Middle frontal gyrus (tissue), 1 donor: ENCODE measurements around the gene TSBP1.

ENCODE experiments used
- DNase-seq: peaks from one replicate; pipeline ENCODE4 v3.0.0-alpha.2; 2015; ENCODE audit warnings: low spot score; ENCODE audit errors: extremely low spot score

The TSBP1 gene, protein sequence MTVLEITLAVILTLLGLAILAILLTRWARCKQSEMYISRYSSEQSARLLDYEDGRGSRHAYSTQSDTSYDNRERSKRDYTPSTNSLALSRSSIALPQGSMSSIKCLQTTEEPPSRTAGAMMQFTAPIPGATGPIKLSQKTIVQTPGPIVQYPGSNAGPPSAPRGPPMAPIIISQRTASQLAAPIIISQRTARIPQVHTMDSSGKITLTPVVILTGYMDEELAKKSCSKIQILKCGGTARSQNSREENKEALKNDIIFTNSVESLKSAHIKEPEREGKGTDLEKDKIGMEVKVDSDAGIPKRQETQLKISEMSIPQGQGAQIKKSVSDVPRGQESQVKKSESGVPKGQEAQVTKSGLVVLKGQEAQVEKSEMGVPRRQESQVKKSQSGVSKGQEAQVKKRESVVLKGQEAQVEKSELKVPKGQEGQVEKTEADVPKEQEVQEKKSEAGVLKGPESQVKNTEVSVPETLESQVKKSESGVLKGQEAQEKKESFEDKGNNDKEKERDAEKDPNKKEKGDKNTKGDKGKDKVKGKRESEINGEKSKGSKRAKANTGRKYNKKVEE

DNA sequence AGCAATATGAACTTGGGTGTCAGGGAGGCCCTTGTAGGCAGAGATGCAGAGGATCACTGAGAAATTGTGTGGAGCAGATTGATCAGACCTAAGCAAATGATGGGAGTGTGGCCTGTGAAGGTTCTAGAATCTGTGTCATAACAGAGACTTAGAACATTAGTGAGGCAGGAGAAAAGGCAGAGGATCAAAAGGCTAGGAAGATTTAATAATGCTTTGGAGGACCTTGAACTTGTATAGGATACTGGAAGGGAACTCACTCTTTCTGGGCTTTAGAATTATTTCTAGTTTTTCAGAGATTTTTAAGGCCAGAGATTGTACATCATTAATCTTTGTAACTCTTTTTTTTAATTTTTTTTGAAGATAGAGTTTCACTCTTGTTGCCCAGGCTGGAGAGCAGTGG lies at the start of gene TSBP1:
TSBP1 (minus strand) TSS at position 101 of the 400 bp plus-strand sequence. CDS start 197 bp downstream, outside the sequence.
- DNase-seq = no peak

GRCh38 chr6:32416036-32416435 lies 44.3 kb upstream of the TSBP1 start:
- no peak for DNase-seq

DNA sequence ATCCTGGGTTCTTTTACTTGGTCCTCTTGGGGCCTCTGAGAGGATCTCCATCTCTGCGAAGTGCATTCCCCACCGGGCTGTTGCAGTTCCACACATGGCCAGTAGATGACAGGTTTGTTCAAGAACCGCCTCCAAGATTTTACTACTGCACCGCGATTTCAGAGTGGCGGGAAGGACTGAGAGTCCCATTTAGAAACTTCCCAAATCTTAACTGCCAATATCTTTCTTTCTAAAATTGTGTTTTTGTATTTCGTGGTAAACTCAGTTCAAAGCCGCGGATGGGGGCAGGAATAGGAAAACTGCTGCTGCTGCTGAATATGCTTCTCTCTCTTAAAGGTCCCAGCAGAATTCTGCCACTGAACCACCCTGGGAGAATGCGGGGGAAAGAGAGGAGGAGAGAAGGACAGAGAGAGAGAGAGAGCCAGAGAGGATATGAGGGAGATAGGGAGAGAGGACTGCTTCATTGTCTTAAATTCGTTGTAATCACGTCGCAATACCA lies 43.9 kb upstream of the TSBP1 start:
- DNase-seq = peak; percentile 26

DNA sequence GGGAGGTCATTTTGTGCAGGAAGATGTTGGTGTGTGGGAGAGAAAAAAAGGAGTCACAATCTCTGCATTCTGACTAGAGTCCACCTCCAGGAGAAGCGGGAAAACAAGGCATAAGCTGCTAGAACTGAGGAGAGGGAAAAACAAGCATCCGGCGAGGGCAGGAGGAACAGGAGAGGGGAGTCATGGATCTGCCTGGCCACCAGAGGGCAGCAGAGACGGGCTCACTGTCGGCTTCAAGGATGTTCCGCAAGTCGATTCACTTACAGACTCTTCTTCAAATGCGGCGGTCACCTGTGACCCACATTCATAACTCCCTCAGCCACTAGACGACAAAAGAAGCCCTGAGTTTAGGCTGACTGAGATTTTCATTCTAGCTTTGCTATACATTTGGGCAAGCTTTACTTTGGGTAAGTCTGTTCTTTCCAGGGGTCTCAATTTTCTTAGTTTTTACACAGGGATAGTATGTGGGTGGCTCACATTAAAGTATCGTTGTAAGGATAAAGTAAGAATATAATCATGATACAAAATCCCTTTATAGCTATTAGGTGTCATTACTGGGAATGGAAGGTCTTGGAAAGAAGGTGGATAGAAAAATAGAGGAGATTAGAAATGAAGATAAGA lies 41.8 kb upstream of the TSBP1 start:
- DNase-seq = peak; percentile 31

- no peak for DNase-seq
Observed at GRCh38 chr6:32411566-32412327, 40.0 kb upstream of the TSBP1 start.

DNA sequence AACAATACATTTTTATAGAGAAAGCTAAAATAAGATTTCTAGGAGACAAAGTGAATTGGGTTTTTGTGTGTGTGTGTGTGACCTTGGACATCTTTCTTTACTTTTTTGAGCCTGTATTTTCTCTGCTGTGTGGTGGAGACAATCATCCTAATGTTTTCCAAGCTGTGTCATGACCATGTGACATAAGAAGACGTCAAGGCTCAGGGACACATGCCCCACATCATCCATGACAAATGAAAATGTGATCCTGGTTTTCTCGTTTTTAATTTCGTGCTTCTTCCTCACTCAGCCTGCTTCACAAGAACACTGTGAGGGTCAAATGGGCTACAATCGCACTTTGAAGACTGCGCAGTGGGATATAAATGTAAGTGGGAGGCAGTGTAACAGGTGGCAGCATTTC lies 39.2 kb upstream of the TSBP1 start:
- DNase-seq = no peak

DNA sequence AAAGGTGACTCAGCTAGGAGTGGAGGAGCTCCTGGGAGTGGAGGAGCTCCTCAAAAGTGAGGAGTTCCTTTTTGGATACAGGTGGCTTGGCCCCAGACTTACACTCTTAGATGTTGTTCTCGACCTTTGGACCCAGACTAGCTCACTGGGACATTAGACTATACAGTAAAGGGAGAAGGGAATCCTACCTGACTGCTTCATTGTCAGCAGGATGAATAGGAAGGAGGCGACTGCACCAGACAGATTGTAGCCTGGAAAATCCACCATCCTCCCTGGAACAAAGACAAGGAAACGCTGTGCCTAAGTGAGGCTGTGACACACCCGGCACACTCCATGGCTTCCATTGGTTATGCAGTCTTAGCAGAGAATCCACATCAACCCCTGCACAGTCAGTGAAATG lies 35.2 kb upstream of the TSBP1 start, which contains the start of gene BTNL2:
BTNL2 (minus strand) TSS at position 325 of the 400 bp plus-strand sequence; CDS start at position 267, 58 bp downstream.
- DNase-seq = no peak

GRCh38 chr6:32406197-32406596 lies 34.5 kb upstream of the TSBP1 start:
- DNase-seq = no peak

GRCh38 chr6:32405656-32406055 lies 34.0 kb upstream of the TSBP1 start:
- DNase-seq = no peak

GRCh38 chr6:32402812-32403211 lies 31.1 kb upstream of the TSBP1 start:
- DNase-seq = no peak

- no peak for DNase-seq
Observed at GRCh38 chr6:32401284-32401963, 29.7 kb upstream of the TSBP1 start.

- DNase-seq = no peak
Observed at GRCh38 chr6:32397252-32397920, 25.7 kb upstream of the TSBP1 start.

GRCh38 chr6:32396028-32396427 lies 24.3 kb upstream of the TSBP1 start:
- DNase-seq = no peak

GRCh38 chr6:32393665-32394420 lies 22.1 kb upstream of the TSBP1 start:
- DNase-seq = no peak

GRCh38 chr6:32391505-32391904 lies 19.8 kb upstream of the TSBP1 start:
- no peak for DNase-seq

DNA sequence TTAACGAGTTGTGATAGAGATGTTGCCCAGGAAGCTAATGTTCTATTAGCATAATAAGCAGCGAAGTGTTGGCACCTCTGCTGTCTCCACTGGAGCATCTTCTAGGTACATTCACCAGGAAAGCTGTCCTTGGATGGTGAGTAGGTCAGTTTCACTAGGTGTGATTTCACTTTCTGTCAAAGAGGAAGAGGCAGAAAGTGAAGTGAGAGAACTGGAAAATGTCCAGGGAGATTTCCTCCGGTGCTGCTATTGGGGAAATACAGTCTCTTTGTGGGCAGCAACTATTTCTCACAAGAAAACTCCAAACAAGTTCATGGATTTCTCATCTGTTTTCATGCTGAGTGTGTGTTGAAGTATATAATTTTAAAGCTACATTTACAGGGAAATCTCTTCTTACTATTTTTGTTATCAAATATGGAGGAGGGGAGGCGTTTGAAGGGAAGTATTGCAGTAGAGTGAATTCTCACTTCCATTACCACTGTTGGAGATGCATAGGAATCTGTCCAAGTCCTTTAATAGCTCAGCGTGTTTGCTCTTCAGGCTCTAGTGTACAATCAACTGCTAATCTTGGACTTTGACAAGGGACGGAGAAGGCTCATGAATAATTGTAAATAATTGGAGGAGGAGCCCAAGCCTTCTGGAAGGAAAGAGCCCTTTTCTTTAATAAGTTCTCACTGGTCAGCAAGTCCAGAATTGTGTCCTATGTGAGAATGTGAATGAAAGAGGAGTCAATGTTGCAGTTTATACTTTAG lies 16.1 kb upstream of the TSBP1 start:
- no peak for DNase-seq

- no peak for DNase-seq
Observed at GRCh38 chr6:32386040-32386439, 14.3 kb upstream of the TSBP1 start.

DNA sequence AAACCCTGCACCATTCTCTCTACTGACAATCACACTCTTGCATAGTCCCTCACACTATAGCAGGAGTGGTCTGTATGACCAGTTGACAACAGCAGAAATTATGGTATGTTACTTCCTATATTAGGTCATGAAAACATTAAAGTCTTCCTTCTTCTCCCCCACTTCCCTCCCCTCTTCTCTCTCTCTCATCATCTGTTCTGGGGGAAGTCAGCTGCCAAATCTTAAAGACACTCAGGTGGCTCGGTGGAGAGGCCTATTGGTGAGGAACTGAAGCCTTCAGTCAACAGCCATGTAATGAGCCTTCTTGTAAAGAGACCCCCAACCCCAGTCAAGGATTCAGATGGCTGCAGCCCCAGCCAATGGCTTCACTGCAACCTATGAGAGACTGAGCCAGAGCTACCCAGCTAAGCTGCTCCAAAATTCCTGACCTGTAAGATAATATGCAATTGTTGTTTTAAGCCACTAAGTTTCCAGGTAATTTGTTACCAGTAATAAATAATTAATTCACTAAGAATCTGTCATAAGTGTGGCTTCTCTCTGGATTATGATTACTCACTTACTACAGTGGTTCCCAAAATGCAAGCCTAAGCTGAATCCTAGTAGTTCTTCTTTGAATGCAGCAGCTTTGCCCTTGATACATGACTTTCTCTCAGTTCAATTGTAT lies 11.2 kb upstream of the TSBP1 start:
- DNase-seq = no peak
